Measurements from ENCODE around the gene CATSPERD.
A peak's percentile ranks its signal among the peaks of the same experiment; 100 is the strongest.
"Not testable (repeated sequence)": the region's sequence is repeated elsewhere in the genome, so short reads cannot be mapped to it uniquely, and the experiment has no call there.

Gene CATSPERD

DNA sequence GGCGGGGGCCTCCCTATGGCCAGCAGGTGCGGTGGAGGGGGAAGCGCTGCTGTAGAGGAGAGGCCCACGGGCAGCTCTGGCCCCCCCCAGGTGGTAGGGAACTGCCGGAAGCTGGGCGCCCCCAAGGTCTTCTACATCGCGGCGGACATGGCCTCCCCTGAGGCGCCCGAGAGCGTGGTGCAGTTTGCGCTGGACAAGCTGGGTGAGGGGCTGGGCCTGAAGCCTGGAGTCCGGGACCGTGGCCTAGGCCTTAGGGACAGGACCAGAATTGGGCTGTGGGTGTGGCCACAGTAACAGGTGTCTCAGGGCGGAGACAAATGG lies 34.2 kb upstream of the CATSPERD start:
- no peak for DNase-seq

DNA sequence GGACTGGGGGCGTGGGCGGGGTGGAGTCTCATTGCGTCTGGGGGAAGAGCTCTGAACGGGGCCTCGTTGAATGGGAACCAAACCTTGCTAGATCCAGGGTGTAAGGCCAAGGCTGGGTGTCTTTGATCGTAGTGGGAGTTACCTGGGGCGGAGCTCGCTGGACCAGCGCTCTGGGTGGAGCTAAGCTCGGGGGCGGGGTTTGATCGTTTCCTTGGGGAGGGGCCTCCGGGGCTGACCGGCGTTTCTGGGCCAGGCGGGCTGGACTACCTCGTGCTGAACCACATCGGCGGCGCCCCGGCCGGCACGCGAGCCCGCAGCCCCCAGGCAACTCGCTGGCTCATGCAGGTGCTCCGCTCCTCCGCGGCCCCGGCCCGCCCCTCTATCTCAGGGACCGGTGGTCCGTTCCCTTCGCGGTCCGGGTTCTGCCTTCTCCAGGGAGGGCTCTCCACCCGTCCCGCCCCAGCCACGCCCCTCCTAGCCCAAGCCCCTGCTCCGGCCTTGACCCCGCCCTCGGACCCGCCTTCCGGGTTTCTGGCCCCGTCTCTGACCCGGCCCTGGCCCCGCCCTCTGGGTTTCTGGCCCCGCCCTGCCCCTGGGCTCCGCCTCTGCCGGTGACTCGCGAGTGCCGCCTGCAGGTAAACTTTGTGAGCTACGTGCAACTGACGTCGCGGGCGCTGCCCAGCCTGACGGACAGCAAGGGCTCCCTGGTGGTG lies 33.6 kb upstream of the CATSPERD start:
- peak; percentile 100 for DNase-seq

DNA sequence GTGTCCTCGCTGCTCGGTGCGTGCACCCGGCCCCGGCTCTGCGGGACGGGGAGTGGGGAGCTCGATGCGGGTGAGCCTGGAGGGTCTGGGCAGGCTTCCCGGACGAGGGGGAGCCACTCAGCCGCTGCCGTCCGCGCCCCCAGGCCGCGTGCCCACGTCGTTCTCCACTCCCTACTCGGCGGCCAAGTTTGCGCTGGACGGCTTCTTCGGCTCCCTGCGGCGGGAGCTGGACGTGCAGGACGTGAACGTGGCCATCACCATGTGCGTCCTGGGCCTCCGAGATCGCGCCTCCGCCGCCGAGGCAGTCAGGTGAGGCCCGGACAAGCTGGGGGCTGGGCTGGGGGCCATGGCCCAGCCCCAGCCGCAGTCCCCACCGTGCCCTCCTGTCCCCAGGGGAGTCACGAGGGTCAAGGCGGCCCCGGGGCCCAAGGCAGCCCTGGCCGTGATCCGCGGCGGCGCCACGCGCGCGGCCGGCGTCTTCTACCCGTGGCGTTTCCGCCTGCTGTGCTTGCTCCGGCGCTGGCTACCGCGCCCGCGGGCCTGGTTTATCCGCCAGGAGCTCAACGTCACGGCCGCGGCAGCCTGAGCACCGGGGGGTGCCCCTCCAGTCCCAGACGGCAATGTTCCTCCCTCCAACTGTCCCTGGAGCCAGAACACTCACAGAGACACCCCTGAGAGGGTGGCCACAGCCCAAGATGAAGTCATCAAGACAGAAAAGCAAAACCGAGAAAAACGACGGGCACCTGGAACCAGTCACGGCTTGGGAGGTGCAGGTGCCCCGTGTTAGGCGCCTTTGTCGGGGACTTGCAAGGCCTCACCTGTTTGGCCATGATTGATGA lies 32.9 kb upstream of the CATSPERD start:
- no peak for DNase-seq

DNA sequence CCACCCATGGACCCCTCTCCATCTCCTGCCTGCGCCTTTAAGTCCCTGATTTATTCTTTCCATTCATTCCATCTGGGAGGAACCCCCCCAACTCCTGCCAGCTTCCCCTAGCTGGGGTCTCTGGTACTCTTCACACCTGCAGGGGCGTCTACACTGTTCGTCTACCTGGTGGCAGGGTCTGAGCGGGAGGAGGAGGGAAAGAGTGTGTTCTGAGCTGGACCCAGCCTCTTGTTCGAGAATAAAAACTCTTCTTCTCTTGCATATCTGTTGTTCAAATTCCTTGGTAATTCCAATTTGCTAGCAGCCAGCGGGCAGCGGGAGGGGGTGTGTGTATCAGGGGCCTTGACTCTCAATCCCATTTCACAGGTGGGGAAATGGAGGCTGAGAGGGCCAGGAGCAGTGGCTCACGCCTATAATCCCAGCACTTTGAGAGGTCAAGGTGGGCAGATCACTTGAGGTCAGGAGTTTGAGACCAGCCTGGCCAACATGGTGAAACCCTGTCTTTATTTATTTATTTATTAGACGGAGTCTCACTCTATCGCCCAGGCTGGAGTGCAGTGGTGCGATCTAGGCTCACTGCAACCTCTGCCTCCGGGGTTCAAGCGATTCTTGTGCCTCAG lies 32.1 kb upstream of the CATSPERD start:
- DNase-seq: not testable (repeated sequence)

DNA sequence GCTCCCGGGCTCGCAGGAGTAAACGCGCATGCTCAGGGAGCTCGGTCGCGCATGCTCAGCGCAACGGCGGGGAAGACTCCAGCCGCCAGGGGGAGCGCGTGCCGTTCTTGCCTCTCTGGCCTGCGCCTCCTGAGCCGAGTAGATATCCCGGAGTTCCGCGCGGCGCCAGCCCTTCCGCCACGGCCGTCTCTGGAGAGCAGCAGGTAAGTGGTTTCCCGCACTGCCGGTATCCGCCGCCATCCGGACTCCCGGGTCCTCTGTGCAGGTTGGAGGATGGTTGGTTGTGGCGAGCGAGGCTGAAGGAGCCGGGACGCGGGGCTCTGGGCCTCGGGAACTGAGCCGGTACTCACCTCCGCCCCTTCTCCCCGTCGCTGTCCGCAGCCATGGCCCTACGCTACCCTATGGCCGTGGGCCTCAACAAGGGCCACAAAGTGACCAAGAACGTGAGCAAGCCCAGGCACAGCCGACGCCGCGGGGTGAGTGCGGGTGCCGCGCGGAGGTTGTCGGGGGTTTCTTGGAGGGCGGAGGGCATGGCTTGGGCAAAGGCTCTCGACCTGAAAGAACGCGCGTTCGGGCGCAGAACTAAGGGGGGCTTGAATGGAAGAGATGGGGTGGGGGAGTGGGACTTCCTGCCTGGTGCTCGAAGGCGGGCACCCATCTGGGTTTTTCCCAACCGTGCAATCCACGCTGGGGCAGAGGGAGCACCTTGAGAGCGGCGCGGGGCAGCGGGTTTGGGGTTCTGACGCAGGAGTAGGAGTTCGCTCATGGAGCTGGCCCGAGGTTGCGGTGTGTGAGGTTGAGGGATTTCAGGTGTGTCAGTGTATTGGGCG lies 30.1 kb upstream of the CATSPERD start, which contains the start of gene RPL36:
RPL36 (plus strand) TSS at position 171 of the 830 bp plus-strand sequence; CDS start at position 384, 213 bp downstream.
- peak; percentile 99 for DNase-seq

DNA sequence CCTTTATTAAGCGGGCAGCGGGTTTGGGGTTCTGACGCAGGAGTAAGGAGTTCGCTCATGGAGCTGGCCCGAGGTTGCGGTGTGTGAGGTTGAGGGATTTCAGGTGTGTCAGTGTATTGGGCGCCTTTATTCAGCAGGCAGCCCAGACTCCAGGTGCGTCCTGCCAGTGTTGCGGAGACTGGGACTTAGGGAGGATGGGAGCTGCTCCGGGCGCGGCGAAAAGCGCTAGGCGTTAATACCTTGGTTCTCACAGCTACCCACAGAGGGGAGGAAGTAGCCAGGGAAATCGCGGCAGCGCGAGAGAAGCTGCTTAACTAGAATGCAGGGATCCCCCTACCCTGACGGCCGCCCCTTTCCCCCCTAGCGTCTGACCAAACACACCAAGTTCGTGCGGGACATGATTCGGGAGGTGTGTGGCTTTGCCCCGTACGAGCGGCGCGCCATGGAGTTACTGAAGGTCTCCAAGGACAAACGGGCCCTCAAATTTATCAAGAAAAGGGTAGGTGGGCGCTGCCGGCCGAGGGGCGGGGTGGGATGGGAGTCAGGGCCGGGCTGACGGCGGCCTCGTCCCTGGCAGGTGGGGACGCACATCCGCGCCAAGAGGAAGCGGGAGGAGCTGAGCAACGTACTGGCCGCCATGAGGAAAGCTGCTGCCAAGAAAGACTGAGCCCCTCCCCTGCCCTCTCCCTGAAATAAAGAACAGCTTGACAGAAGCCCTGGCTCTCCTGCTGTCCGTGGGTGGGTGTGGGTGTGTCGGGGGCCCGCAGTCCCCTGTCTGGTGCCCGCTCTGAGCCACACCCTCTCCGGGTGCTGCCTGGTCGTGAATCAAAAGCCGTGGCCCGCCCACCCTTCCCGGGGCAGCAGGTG lies 29.2 kb upstream of the CATSPERD start:
- peak; percentile 70 for DNase-seq

DNA sequence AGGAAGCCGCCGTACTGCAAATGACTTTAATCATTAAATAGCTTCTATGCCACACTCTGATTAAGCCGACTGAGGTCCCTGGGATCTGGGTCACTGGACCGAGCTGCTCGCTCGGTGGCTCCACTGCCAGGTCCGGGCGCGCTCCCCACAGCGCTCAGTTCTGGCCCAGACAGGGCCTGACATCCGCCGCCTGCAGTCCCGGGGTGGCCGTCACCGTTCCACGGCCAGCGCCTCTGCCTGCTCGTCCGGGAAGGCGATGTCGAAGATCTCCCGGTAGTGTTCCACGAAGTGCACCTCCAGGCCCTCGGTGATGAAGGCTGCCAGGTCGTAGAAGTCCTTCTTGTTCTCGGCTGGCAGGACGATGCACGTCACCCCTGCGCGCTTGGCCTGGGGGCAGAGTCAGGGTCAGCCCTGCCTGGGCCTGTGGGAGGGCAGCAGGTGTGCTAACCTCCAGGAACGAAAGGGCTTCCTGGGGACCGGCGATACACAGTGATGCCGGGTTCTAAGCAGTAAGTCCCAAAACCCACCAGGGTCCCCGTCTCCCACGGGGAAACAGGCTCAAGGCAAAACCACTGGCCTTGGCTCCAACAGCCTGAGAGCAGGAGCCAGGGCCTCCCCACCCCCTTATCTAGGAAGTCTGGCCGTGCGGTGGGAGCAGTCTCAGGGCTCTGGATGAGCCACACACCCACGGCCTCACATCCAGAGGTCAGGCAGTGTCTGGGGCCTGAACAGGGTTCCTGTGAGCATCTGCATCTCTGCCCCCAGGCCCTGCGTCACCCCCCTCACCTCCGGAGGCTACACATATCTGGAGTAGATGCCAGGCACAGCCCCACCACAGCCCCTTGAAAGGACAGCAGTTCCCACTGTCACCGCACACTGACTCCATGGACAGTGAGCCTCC lies 28.4 kb upstream of the CATSPERD start:
- DNase-seq: peak; percentile 41

DNA sequence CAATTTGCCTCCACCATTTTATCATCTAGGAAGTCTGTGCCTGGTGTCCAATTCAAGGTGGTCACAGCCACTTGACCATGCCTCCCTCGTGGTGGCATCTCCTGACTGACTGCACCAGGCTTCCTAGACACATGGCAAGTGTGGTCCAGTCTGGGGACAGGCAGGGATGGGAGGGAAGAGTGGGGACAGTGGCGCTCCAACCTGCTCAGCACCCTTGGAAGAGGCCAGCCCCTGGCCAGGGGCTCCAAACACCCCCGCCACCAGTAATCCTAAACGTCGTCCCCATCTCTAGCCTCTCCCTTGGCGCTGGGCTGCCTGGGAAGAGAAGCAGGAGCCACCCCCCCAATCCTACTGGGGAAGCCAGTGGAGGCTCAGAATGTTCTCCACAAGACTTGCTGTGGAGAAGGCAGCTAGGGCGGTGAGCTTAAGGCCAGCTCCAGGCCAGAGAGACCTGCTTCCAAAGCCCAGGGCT lies 27.7 kb upstream of the CATSPERD start:
- DNase-seq: no peak

DNA sequence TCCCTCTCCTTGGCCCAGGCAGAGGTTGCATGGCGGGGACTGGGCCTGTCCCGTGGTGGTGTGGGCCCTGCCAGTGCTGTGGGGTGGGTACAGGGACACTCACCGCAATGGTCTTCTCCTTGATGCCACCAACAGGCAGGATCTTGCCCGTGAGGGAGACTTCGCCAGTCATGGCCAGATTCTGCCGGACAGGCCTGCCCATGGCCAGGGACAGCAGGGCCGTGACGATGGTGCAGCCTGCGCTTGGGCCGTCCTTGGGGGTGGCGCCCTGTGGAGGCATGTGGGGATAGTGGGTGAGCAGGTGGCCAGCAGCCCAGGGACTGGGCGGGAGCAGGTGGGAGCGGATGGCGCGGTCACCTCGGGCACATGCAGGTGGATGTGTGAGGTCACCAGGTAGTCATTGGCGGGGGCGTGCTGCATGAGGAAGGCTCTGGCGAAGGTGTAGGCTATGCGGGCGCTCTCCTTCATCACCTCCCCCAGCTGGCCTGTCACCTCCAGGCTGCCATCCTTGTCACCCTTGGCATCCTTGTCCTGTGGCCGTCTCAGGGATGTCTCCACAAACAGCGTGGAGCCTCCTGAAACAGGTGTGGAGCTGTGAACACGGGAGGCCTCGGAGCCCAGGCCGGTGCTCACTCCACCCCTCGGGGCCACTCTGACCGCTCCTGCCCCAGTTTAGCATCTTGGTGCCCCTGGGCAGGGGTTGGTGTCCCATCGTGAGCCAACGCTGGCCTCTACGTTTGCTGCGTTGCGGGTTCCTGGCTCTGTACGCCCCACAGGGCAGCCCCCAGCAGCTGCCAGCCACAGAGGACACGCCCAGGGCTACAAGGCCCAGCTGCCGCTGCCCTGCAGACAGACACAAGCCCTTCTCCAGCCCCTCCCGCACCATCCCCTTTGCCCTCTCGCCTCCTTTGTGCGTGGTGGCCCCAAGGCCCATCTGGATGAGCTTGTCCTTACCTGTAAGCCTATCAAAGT lies 27.0 kb upstream of the CATSPERD start:
- DNase-seq: no peak

DNA sequence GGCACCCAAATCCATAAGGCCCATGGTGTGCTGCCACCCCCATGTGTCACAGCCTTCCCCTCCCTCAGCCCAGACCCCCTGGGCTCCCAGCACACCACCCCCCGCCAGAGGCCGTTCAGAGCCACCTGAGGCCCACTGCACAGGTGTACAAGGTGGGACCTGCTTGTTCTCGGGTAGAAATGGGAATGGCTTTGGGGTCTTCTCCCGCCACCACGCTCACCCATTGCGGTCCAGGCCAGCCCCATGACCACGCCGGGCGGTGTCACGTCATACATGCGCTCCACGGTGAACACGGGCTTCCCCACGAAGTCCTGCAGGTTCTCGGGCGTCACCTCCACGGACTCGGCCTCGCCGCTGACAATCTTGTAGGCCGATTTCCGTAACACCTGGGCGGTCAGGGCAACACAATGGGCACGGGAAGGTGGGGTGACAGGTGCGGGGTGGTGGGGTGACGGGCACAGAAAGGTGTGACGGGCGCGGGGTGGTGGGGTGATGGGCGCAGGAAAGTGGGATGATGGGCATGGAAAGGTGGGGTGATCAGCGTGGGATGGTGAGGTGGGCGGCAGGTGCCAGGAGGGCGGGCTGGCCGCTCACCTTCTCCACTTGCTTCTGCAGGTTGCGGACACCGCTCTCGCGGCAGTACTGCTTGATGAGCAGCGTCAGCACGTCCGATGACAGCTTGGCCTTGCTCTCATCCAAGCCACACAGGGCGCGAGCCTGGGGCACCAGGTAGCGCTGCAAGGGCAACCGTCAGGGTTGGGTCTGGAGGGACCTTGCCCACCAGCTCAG lies 26.1 kb upstream of the CATSPERD start:
- DNase-seq: no peak

DNA sequence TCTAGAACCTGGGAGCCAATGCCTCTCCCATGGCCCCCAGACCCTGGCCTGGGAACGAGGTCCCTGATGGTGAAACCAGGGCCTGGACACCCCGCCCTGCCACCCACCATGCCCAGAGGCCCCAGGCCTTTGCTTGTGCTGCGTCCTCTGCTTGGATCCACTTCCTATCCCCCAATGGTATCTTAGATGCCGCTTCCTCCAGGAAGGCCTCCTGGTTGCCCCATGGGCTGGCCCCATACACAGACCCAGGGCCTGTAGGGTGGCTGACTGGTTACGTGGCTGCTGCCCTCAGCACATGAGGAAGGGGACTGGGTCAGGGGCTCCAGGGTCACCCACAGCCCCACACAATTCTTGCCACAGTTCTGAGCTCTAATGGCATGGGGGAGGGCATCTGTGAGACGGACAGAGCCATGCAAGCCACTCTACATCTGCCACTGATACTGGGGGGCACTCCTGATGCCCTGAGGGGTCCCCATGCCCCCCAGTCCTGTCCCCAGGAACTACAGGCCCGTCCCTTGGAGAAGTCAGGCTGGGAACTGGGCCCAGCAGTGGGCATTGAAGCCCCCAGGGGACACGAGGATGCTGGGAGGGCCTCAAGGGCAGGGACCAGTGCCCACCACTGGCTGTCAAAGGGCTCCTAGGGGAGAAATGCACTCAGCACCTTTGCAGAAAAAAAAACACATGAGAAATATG lies 25.3 kb upstream of the CATSPERD start:
- no peak for DNase-seq

DNA sequence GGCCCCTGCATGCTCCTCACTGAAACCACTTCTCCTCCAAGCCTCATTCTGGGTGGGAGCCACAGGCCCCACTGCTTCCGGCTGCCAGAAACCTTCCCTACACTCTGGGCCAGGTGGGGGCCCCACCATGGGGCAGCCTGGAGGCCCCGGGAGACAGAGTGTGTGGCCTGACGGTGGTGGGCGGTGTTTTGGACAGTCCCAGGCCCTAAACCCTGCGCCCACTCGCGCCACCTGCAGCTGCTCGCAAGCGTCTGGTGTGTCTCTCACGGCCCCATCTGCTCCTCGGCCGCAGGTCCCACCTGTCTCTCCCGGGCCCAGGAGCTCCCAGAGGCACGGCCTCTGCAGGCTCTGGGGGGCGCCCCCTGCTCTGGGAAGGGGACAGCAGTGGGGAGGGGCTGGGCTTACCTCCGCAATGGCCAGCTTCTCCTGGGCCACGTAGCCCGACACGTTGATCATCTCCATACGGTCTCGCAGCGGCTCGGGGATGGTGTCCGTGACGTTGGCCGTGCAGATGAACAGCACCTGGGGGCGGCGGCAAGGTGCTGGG lies 24.7 kb upstream of the CATSPERD start:
- DNase-seq: no peak

DNA sequence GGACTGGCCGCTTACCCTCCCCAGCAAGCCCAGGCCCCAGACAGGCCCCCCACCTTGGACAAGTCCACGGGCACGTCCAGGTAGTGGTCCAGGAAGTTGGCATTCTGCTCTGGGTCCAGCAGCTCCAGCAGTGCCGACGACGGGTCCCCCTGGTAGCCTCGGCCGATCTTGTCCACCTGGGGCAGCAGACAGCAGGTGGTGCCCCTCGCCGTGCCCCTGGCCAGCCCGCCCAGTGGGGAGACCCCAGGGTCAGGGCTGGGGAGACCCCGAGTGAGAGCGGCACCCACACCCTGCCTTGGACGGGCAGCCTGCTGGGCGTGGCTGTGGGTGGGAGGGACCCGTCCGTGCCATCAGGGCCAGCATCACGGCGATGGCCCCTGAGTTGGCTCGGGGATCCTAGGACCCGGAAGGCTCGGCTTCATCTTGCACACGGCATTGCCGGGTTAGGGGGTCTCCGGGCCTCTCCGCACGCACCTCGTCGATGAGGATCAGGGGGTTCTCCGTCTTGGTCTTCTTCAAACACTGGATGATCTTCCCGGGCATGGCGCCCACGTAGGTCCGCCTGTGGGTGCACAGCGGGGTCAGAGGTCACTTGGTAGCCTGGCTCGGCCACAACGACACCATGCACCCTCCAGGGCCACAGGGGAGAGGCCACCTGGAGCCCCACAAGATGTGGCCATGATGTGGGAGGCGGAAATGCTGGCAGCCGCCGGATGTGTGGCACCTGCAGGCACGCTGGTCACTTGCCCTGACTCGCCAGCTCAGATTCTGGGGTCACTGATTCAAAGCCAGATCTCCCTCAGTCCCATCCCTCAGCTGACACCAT lies 24.0 kb upstream of the CATSPERD start:
- no peak for DNase-seq

DNA sequence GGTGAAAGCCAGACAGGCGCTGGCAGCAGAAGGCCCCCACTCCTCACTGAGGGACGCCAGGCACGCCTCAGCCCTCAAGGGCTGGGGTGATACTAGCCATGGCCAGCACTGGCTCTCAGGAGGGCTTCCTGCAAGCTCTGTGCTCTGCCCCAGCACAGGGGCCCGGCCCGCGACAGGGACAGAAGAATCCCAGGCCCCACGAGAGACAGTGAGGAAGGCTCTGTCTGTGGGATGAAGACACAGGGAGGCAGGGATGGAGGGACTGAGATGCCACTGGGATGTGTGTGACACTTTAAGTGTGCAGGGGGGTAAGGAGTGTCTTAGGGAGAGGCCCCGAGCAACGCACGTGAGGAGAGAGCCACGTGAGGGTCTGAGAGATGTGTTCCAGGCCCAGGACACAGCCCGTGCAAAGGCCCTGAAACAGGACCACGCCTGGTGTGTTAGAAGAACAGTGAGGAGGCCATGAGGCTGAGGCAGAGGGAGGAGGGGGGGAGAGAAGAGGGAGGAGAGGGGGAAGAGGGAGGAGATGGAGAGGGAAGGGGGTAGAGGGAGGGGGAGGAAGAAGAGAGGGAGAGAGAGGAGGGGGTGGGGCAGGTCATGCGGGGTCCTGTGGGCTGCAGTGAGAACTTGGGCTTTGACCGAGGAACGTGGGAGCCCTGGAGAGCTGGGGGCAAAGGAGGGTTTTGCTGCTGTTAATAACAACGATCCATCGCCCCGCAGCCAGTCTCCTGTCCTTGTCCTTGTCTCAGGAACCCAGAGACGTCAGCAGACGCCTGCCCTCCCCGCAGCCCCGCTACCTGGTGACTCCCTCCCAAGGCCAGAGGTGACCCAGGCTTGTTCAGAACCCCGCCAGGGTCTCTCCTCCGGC lies 23.2 kb upstream of the CATSPERD start:
- no peak for DNase-seq

DNA sequence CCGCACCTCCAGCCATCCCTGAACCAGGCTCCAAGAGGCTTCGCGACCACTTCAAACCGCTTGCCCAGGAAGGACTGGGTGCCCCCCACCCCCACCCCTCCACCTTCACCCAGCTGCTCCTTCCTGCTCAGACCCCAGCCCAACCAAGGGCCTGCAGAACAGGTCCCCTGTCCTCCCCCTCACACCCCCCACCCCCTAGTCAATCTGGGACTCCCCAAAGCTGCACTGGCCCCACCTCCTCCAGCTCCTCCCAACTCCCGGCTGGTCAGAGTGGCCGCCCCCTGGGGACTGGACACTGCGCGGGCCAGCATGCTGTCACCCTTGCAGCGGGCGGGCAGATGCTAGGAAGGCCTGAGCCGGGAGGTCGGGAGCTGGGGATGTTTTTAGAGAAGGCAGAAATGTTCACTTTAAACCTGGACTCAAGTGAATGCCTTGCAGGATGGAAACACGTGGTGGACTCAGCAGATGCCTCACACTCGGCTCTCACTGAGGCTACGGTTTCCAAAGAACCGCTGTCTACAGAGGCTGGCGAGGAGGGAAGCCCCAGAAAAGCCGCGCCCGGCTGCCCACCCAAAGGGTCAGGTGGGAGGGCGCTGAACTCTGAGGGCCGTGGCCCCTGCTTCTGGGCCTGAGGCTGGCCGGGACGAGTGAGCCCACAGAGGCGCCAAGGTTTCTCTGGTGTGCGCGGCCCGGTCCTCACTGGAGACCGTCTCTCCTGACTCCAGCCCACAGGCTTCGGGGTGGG lies 22.4 kb upstream of the CATSPERD start:
- DNase-seq: no peak
